HCT116 (cell line): ENCODE results near the gene RAPSN. TPM values are rescaled to one million over a fixed set of nuclear protein-coding genes. Genes with fewer than 3 reads are reported as not detected.

Source experiments
- ATAC-seq: fragments of 200-7000 bp; cut with Tn5 transposase; 2 replicates; pipeline ENCODE4 v1.9.1; 2020; ENCODE audit warnings: mild to moderate bottlenecking, moderate library complexity
- BruUV-seq: library from RNA; stranded (reverse); fragments of 400-500 nt; replicated peaks from 2 replicates; lab custom pipeline; 2021; lab: Mats Ljungman, UMichigan
- CTCF ChIA-PET: fragments of 300-600 bp; sonication (Branson Sonifier 250); formaldehyde crosslinking; loops from one replicate; lab custom pipeline; 2021; ENCODE audit warnings: antibody characterized with exemption; lab: Charles Lee
- POLR2A ChIA-PET: fragments of 300-600, 350-600 bp; sonication (Branson Sonifier 250); formaldehyde crosslinking; loops from one replicate; lab custom pipeline; 2021; ENCODE audit warnings: antibody characterized with exemption; lab: Charles Lee
- RAD21 ChIA-PET, 2 experiments: fragments of 300-600 bp; sonication (Branson Sonifier 250); formaldehyde crosslinking; loops; one replicate each; lab custom pipeline; 2023; ENCODE audit warnings: low total read pairs in 2 of 2; ENCODE audit not compliant: uncharacterized antibody in 2 of 2, unreplicated experiment in 2 of 2, low non-redundant PET in 1 of 2; lab: Charles Lee
- DNase-seq: peaks from one replicate; pipeline ENCODE4 v3.0.0-alpha.2; 2010; ENCODE audit warnings: low read depth, low spot score
- H2AFZ ChIP-seq: fragments of 200-600 bp; shearing (Covaris generic), sonication (generic); 2 replicates; pipeline ENCODE4 v1.6.1; 2017; ENCODE audit warnings: low read depth, mixed run types, mixed read lengths, antibody characterized with exemption, low read length; ENCODE audit not compliant: poor library complexity, severe bottlenecking
- H3K27ac ChIP-seq: 2 replicates; pipeline ENCODE4 v1.5.1; 2012; ENCODE audit warnings: low read depth, low read length
- H3K27me3 ChIP-seq: fragments of 200-600 bp; sonication (generic); 2 replicates; pipeline ENCODE4 v1.6.1; 2016; ENCODE audit warnings: mixed run types, low read length, mixed read lengths; ENCODE audit not compliant: insufficient read depth
- H3K36me3 ChIP-seq, 2 experiments: fragments of 200-500 bp in 1 of 2; fragments of 200-600 bp in 1 of 2; sonication (Bioruptor generic) in 1 of 2; sonication (generic) in 1 of 2; 2 replicates each; pipeline versions ENCODE4 v1.5.1 to v1.6.1; 2014 to 2016; ENCODE audit warnings: low read length in 2 of 2, inconsistent platforms in 1 of 2, mixed read lengths in 1 of 2, mixed run types in 1 of 2; ENCODE audit not compliant: insufficient read depth in 2 of 2, control insufficient read depth in 1 of 2
- H3K4me1 ChIP-seq, 2 experiments: fragments of 200-600 bp in 1 of 2; sonication (generic) in 1 of 2; 2 replicates each; pipeline versions ENCODE4 v1.5.1 to v1.6.1; 2012 to 2017; ENCODE audit warnings: low read length in 2 of 2, inconsistent platforms in 1 of 2, mild to moderate bottlenecking in 1 of 2, mixed read lengths in 1 of 2, mixed run types in 1 of 2, moderate library complexity in 1 of 2; ENCODE audit not compliant: insufficient read depth in 2 of 2, control insufficient read depth in 1 of 2
- H3K4me2 ChIP-seq: fragments of 200-600 bp; sonication (generic); 2 replicates; pipeline ENCODE4 v1.6.1; 2017; ENCODE audit warnings: mixed run types, low read length, mixed read lengths
- H3K4me3 ChIP-seq, 2 experiments: fragments of 200-600 bp in 1 of 2; sonication (generic) in 1 of 2; replicated peaks in 1 of 2; 2 replicates each; pipeline ENCODE4 v1.5.1; 2011 to 2016; ENCODE audit warnings: low read length in 2 of 2, control low read depth in 1 of 2, low read depth in 1 of 2, mild to moderate bottlenecking in 1 of 2, mixed read lengths in 1 of 2, mixed run types in 1 of 2
- H3K79me2 ChIP-seq: fragments of 200-600 bp; sonication (generic); 2 replicates; pipeline ENCODE4 v1.6.1; 2017; ENCODE audit warnings: mild to moderate bottlenecking, mixed run types, low read length, moderate library complexity, mixed read lengths; ENCODE audit not compliant: insufficient read depth
- H3K9ac ChIP-seq: fragments of 200-600 bp; sonication (generic); 2 replicates; pipeline ENCODE4 v1.6.1; 2016; ENCODE audit warnings: low read length, mixed read lengths
- H3K9me2 ChIP-seq: fragments of 200-600 bp; sonication (generic), shearing (Covaris generic); 2 replicates; pipeline ENCODE4 v1.6.1; 2017; ENCODE audit warnings: mixed run types, mild to moderate bottlenecking, moderate library complexity; ENCODE audit not compliant: insufficient read depth
- H3K9me3 ChIP-seq, 2 experiments: fragments of 200-500 bp in 1 of 2; fragments of 200-600 bp in 1 of 2; sonication (Bioruptor generic) in 1 of 2; sonication (generic) in 1 of 2; 2 replicates each; pipeline ENCODE4 v1.6.1; 2014 to 2017; ENCODE audit warnings: low read length in 2 of 2, mixed read lengths in 2 of 2, inconsistent platforms in 1 of 2, low read depth in 1 of 2, mild to moderate bottlenecking in 1 of 2, mixed run types in 1 of 2, moderate library complexity in 1 of 2; ENCODE audit not compliant: control insufficient read depth in 1 of 2, insufficient read depth in 1 of 2
- H4K20me1 ChIP-seq: fragments of 200-600 bp; sonication (generic), shearing (Covaris generic); 2 replicates; pipeline ENCODE4 v1.6.1; 2017; ENCODE audit warnings: mixed run types, mild to moderate bottlenecking, moderate library complexity; ENCODE audit not compliant: insufficient read depth
- ATF3 ChIP-seq: IDR thresholded peaks from 2 replicates; pipeline ENCODE4 v1.6.1; 2012
- CBX3 ChIP-seq: IDR thresholded peaks from 2 replicates; pipeline ENCODE4 v1.6.1; 2012; ENCODE audit warnings: low read depth
- CEBPB ChIP-seq: IDR thresholded peaks from 2 replicates; pipeline ENCODE4 v1.6.1; 2012; ENCODE audit warnings: low read depth
- EGR1 ChIP-seq: IDR thresholded peaks from 2 replicates; pipeline ENCODE4 v1.6.1; 2012; ENCODE audit warnings: low read depth
- ELF1 ChIP-seq: IDR thresholded peaks from 2 replicates; pipeline ENCODE4 v1.6.1; 2012; ENCODE audit warnings: low read depth, borderline replicate concordance
- EZH2 ChIP-seq: fragments of 200-600 bp; sonication (generic); IDR thresholded peaks from 2 replicates; pipeline ENCODE4 v1.6.1; 2017; ENCODE audit warnings: antibody characterized with exemption, mixed run types
- MAX ChIP-seq: IDR thresholded peaks from 2 replicates; pipeline ENCODE4 v1.6.1; 2012
- POLR2A ChIP-seq: IDR thresholded peaks from 2 replicates; pipeline ENCODE4 v1.7.0; 2011; ENCODE audit warnings: borderline replicate concordance; ENCODE audit not compliant: insufficient read depth, insufficient read length; ENCODE audit errors: extremely low read depth
- RAD21 ChIP-seq: IDR thresholded peaks from 2 replicates; pipeline ENCODE4 v1.6.1; 2012; ENCODE audit warnings: low read depth, mild to moderate bottlenecking
- SIN3A ChIP-seq: IDR thresholded peaks from 2 replicates; pipeline ENCODE4 v1.6.1; 2012; ENCODE audit warnings: low read depth
- SRF ChIP-seq: IDR thresholded peaks from 2 replicates; pipeline ENCODE4 v1.6.1; 2012; ENCODE audit warnings: low read depth
- YY1 ChIP-seq: IDR thresholded peaks from 2 replicates; pipeline ENCODE4 v1.6.1; 2011; ENCODE audit warnings: low read length, low read depth, moderate library complexity, mild to moderate bottlenecking; ENCODE audit not compliant: insufficient replicate concordance; ENCODE audit errors: extremely low read depth
- ZFX ChIP-seq: fragments of 450-650 bp; IDR thresholded peaks from 2 replicates; pipeline ENCODE4 v1.6.1; 2017
- ZNF274 ChIP-seq: fragments of 200-500 bp; sonication (Bioruptor generic); IDR thresholded peaks from 2 replicates; pipeline ENCODE4 v1.6.1; 2014; ENCODE audit warnings: mild to moderate bottlenecking, low read depth, low read length, inconsistent platforms
- intact Hi-C: fragments of 100-400 bp; cut with micrococcal nuclease; formaldehyde crosslinking; loops from 2 replicates; pipeline ENCODE4 v1.10.0; 2022
- total RNA-seq: library from RNA; stranded (reverse); gene quantifications from one replicate; pipeline ENCODE4 v1.2.1, GENCODE V29; 2021; ENCODE audit not compliant: unreplicated experiment
- TF ChIP-seq, protein P1 (sequence below): IDR thresholded peaks from 2 replicates; pipeline ENCODE4 v1.6.1; 2011; ENCODE audit warnings: mild to moderate bottlenecking, low read length, moderate library complexity; ENCODE audit not compliant: insufficient replicate concordance; ENCODE audit errors: extremely low read depth
- TF ChIP-seq, protein P2 (sequence below), 3 experiments: fragments of 200-600 bp in 1 of 3; sonication (generic) in 1 of 3; IDR thresholded peaks in 2 of 3; conservative IDR thresholded peaks in 1 of 3; 2 replicates each; pipeline ENCODE4 v1.5.1; 2012 to 2017; ENCODE audit warnings: low read depth in 2 of 3, low read length in 2 of 3, antibody characterized with exemption in 1 of 3, borderline replicate concordance in 1 of 3, control low read depth in 1 of 3, mild to moderate bottlenecking in 1 of 3, mixed read lengths in 1 of 3, mixed run types in 1 of 3, moderate library complexity in 1 of 3; ENCODE audit not compliant: insufficient read depth in 1 of 3

RAPSN gene
- total RNA-seq, 1 experiment from 2014 or later = 0.57 TPM

DNA sequence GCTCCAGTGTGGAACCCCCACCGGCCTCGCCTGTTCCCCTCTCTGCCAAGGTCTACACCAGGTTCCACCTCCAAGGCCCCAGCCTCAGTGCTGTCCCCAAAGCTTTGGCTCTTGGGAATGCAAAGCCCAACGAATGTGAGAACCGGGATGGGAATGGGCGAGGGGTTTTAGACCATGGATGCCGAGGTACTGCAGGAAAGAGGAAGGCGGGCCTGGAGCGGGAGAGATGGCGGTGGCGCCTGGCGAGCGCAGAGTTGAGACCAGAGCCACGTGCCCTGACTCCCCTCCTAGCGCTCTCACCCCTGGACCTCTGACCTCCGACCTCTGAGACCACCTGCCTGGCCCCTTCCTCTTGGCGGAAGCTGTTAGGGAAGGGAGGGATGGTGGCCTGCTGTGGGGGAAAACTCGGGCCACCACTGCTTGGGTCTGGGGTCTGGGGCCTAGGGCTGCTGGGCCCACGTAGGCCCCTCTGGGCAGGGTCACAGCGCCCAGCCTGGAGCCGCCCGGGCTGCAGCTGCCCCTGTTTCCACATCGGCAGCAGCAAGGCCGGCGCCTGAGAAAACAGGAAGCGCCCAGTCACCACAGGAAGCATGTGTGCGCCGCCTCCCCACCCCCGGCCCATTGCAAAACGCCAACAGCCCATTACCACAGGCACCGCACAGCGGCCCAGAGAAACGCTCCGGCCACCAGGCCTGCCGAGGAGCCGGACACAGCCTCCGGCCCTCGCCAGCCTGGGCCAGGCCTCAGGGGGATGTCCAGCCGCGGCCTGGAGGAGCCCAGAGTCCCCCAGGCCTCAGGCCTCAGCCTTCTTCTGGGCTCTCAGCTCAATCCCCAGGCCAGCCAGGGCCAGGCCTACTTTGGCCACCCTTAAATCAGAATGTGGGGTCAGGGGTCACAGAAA, 54.4 kb downstream of the RAPSN start:
- no peak overlapping the region for H3K27ac ChIP-seq
- no peaks in the 10 kb centered on the region for H3K79me2 ChIP-seq
- H3K36me3 ChIP-seq = no peaks in the 10 kb centered on the region
- H3K4me1 ChIP-seq = no peaks in the 10 kb centered on the region
- DNase-seq (no peak), ATAC-seq (no peak)
- intact Hi-C loops = no loop called here
- no peak overlapping the region for H3K4me3 ChIP-seq
- no peak overlapping the region for H3K9ac ChIP-seq
- ChIA-PET POLR2A (no interaction called here), RAD21 (no interaction called here), CTCF (no interaction called here)
- no peaks in the 10 kb centered on the region for H4K20me1 ChIP-seq
- H3K4me2 ChIP-seq = no peak overlapping the region
- no peaks in the 10 kb centered on the region for H3K9me3 ChIP-seq
- H3K9me2 ChIP-seq = no peaks in the 10 kb centered on the region
- no TSS peak for BruUV-seq
- peak; percentile 44; the same call in 1 of the 2 replicates for TF ChIP-seq ZFX
- no peak for TF ChIP-seq RAD21
- no peak overlapping the region for H2AFZ ChIP-seq
- H3K27me3 ChIP-seq = no peaks in the 10 kb centered on the region

GRCh38 chr11:47394050-47394321, 55.0 kb downstream of the RAPSN start:
- ATAC-seq (no peak), DNase-seq (no peak)
- CTCF ChIA-PET = no interaction called here
- no peaks in the 10 kb centered on the region for H3K9me2 ChIP-seq
- no TSS peak for BruUV-seq
- intact Hi-C loops = no loop called here
- RAD21 ChIA-PET = no interaction called here
- H3K4me1 ChIP-seq = no peaks in the 10 kb centered on the region
- H3K4me2 ChIP-seq = no peak overlapping the region
- H3K27me3 ChIP-seq = no peaks in the 10 kb centered on the region
- no peaks in the 10 kb centered on the region for H3K9me3 ChIP-seq
- H3K27ac ChIP-seq = no peak overlapping the region
- H3K79me2 ChIP-seq = no peaks in the 10 kb centered on the region
- no peak for TF ChIP-seq ATF3
- no peak for TF ChIP-seq YY1
- TF ChIP-seq, protein P1, sequence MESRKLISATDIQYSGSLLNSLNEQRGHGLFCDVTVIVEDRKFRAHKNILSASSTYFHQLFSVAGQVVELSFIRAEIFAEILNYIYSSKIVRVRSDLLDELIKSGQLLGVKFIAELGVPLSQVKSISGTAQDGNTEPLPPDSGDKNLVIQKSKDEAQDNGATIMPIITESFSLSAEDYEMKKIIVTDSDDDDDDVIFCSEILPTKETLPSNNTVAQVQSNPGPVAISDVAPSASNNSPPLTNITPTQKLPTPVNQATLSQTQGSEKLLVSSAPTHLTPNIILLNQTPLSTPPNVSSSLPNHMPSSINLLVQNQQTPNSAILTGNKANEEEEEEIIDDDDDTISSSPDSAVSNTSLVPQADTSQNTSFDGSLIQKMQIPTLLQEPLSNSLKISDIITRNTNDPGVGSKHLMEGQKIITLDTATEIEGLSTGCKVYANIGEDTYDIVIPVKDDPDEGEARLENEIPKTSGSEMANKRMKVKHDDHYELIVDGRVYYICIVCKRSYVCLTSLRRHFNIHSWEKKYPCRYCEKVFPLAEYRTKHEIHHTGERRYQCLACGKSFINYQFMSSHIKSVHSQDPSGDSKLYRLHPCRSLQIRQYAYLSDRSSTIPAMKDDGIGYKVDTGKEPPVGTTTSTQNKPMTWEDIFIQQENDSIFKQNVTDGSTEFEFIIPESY = no peak
- TF ChIP-seq ELF1 = no peak
- TF ChIP-seq ZFX = no peak
- no peak for TF ChIP-seq CBX3
- TF ChIP-seq SRF = no peak
- TF ChIP-seq MAX = no peak
- TF ChIP-seq, protein P2, sequence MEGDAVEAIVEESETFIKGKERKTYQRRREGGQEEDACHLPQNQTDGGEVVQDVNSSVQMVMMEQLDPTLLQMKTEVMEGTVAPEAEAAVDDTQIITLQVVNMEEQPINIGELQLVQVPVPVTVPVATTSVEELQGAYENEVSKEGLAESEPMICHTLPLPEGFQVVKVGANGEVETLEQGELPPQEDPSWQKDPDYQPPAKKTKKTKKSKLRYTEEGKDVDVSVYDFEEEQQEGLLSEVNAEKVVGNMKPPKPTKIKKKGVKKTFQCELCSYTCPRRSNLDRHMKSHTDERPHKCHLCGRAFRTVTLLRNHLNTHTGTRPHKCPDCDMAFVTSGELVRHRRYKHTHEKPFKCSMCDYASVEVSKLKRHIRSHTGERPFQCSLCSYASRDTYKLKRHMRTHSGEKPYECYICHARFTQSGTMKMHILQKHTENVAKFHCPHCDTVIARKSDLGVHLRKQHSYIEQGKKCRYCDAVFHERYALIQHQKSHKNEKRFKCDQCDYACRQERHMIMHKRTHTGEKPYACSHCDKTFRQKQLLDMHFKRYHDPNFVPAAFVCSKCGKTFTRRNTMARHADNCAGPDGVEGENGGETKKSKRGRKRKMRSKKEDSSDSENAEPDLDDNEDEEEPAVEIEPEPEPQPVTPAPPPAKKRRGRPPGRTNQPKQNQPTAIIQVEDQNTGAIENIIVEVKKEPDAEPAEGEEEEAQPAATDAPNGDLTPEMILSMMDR (IDR thresholded peaks at IDR 0.05 in 2 of 3, conservative IDR thresholded peaks at IDR 0.05 in 1 of 3; ENCODE audit: borderline replicate concordance in 1 of 3, insufficient read depth in 1 of 3, low read depth in 2 of 3, low read length in 2 of 3) = no peak
- TF ChIP-seq ZNF274 = no peak
- TF ChIP-seq POLR2A = no peak
- no peak for TF ChIP-seq SIN3A
- TF ChIP-seq CEBPB = no peak
- TF ChIP-seq EZH2 = no peak
- no peak for TF ChIP-seq EGR1
- POLR2A ChIA-PET = no interaction called here
- no peaks in the 10 kb centered on the region for H4K20me1 ChIP-seq
- no peak overlapping the region for H3K4me3 ChIP-seq
- H3K9ac ChIP-seq = no peak overlapping the region
- H2AFZ ChIP-seq = no peak overlapping the region
- H3K36me3 ChIP-seq = no peaks in the 10 kb centered on the region
